Adrenal gland (tissue), 5 donors: ENCODE measurements around the gene RAN.

Experiments used
- CTCF ChIP-seq, 6 experiments: fragments of 450-650 bp in 4 of 6; fragments of 200-600 bp in 2 of 6; sonication (generic) in 1 of 6; IDR thresholded peaks; 1 replicate in 5 of 6; 2 replicates in 1 of 6; pipeline versions ENCODE4 v1.5.1 to v1.8.0; 2016 to 2021; ENCODE audit warnings: antibody characterized with exemption in 6 of 6, mild to moderate bottlenecking in 2 of 6, moderate library complexity in 1 of 6
- POLR2A ChIP-seq, 2 donors: fragments of 450-650 bp; IDR thresholded peaks; one replicate each; pipeline ENCODE4 v1.6.1; 2017; ENCODE audit warnings: antibody characterized with exemption in 2 of 2, mild to moderate bottlenecking in 2 of 2, moderate library complexity in 1 of 2
- donor health status: DM: no; HTN: no; CAD: no.

DNA sequence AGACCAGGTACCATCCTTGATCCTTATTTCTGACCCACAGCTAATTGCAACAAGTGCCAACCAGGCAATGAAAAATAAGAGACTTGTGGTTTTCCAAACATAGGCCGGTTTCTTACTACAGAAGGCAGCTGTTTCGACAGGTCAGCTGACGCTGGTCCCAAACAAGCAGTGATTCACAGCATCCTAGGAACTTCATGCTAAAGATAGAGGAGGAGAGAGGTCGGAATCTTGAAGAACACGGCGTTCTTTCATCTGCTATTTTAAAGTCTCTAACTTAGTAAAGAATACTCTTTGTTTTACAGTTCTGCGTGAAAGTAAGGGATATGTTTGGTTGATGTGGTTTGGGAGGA is 53.8 kb downstream of the RAN start:
- TF ChIP-seq CTCF (IDR thresholded peaks at IDR 0.05) (no peak), POLR2A (IDR thresholded peaks at IDR 0.05) (no peak)
